Tibial nerve (tissue), 4 donors: ENCODE results near the gene PUM1.

Experiments
- EP300 ChIP-seq, 2 donors: sonication (generic); formaldehyde crosslinking; IDR thresholded peaks; one replicate each; pipeline ENCODE4 v1.6.1; 2017; ENCODE audit warnings: antibody characterized with exemption in 2 of 2, mild to moderate bottlenecking in 1 of 2
- POLR2A ChIP-seq, 2 donors: fragments of 450-650 bp; IDR thresholded peaks; one replicate each; pipeline ENCODE4 v1.6.1; 2017; ENCODE audit warnings: antibody characterized with exemption in 2 of 2, mild to moderate bottlenecking in 2 of 2, moderate library complexity in 2 of 2
- TF ChIP-seq, protein P1 (sequence below), 5 experiments: fragments of 200-600 bp in 3 of 5; fragments of 450-650 bp in 2 of 5; sonication (generic) in 3 of 5; IDR thresholded peaks; one replicate each; pipeline ENCODE4 v1.5.1; 2016 to 2019; ENCODE audit warnings: antibody characterized with exemption in 5 of 5, mild to moderate bottlenecking in 3 of 5, moderate library complexity in 2 of 5

DNA sequence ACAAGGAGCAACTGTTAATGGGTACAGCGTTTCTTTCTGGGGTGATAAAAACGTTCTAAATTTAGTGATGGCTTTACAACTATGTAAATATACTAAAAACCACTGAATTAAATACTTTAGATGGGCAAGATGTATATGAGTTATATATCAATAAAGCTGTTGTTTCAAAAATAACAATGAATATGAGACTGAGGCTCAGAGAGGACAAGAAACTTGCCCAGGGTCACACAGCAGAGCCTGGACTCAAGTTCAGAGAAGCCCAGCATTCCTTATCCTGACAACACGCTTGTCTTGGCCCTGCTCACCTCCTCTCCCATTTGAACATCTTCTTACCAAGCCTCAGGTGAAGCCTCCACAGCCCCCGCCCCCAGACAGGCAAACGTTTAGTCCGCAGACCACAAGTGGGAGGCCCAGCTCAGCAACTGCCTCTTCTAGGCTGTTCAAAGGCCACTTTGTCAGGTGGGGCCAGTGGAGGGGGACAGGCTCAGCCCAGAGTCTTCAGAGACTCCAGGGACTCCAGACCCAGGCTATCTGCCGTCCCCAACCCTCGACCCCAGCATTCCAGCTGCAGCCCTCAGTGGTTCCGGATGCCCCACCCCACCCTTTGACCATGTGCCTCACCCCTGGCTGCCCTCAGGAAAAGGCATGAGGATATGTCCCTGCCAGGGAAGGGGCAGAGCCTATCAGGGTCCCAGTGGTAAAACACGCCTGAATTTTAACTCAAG is 174.9 kb downstream of the PUM1 start:
- TF ChIP-seq, protein P1, sequence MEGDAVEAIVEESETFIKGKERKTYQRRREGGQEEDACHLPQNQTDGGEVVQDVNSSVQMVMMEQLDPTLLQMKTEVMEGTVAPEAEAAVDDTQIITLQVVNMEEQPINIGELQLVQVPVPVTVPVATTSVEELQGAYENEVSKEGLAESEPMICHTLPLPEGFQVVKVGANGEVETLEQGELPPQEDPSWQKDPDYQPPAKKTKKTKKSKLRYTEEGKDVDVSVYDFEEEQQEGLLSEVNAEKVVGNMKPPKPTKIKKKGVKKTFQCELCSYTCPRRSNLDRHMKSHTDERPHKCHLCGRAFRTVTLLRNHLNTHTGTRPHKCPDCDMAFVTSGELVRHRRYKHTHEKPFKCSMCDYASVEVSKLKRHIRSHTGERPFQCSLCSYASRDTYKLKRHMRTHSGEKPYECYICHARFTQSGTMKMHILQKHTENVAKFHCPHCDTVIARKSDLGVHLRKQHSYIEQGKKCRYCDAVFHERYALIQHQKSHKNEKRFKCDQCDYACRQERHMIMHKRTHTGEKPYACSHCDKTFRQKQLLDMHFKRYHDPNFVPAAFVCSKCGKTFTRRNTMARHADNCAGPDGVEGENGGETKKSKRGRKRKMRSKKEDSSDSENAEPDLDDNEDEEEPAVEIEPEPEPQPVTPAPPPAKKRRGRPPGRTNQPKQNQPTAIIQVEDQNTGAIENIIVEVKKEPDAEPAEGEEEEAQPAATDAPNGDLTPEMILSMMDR (IDR thresholded peaks at IDR 0.05): no peak
- TF ChIP-seq POLR2A (IDR thresholded peaks at IDR 0.05) (no peak), EP300 (IDR thresholded peaks at IDR 0.05) (no peak)
